IMR-90 (cell line): ENCODE data around the gene POLD1. TPM values are rescaled to one million over a fixed set of nuclear protein-coding genes. Genes with fewer than 3 reads are reported as not detected.

Experiments used
- ATAC-seq: fragments of 200-7000 bp; cut with Tn5 transposase; 2 replicates; pipeline ENCODE4 v1.9.1; 2020; ENCODE audit warnings: low read depth, mild to moderate bottlenecking, moderate library complexity
- BruUV-seq: library from RNA; stranded (reverse); fragments of 400-500 nt; replicated peaks from 2 replicates; lab custom pipeline; 2021; lab: Mats Ljungman, UMichigan
- CTCF ChIA-PET: fragments of 300-600 bp; formaldehyde crosslinking; extraction: SDS; loops from one replicate; lab custom pipeline; 2021; ENCODE audit warnings: antibody characterized with exemption; lab: Yijun Ruan, JAX
- POLR2A ChIA-PET: fragments of 300-600 bp; sonication (Branson Sonifier 250); formaldehyde crosslinking; loops from one replicate; lab custom pipeline; 2022; ENCODE audit warnings: antibody characterized with exemption; ENCODE audit not compliant: unreplicated experiment; lab: Charles Lee
- DNase-seq: peaks from one replicate; pipeline ENCODE4 v3.0.0; 2013
- H2AFZ ChIP-seq: replicated peaks from 2 replicates; pipeline ENCODE3; 2013; ENCODE audit warnings: low read length, mild to moderate bottlenecking; ENCODE audit not compliant: poor library complexity
- H2AK5ac ChIP-seq: 2 replicates; pipeline ENCODE4 v1.6.1; 2013; ENCODE audit warnings: low read depth, low read length, inconsistent platforms
- H2AK9ac ChIP-seq: replicated peaks from 2 replicates; pipeline ENCODE3; 2013; ENCODE audit warnings: mild to moderate bottlenecking, low read depth, low read length, moderate library complexity; ENCODE audit not compliant: poor library complexity
- H2BK120ac ChIP-seq: 2 replicates; pipeline ENCODE4 v1.6.1; 2013; ENCODE audit warnings: low read depth, low read length, inconsistent platforms
- H2BK15ac ChIP-seq: 3 replicates; pipeline ENCODE4 v1.6.1; 2013; ENCODE audit warnings: low read depth, low read length, inconsistent platforms
- H2BK20ac ChIP-seq: 2 replicates; pipeline ENCODE4 v1.6.1; 2013; ENCODE audit warnings: low read depth, mild to moderate bottlenecking, inconsistent platforms, low read length, moderate library complexity
- H2BK5ac ChIP-seq: 2 replicates; pipeline ENCODE4 v1.6.1; 2013; ENCODE audit warnings: mild to moderate bottlenecking, low read depth, low read length, inconsistent platforms; ENCODE audit not compliant: poor library complexity, severe bottlenecking
- H3K14ac ChIP-seq: replicated peaks from 2 replicates; pipeline ENCODE4 v1.6.1; 2013; ENCODE audit warnings: low read depth, low read length, inconsistent platforms
- H3K18ac ChIP-seq: 2 replicates; pipeline ENCODE4 v1.6.1; 2013; ENCODE audit warnings: low read depth, low read length, control low read depth
- H3K23ac ChIP-seq: 2 replicates; pipeline ENCODE4 v1.6.1; 2013; ENCODE audit warnings: low read depth, low read length, inconsistent platforms
- H3K27ac ChIP-seq: 2 replicates; pipeline ENCODE4 v1.5.1; 2013; ENCODE audit warnings: mild to moderate bottlenecking, control low read depth, low read length; ENCODE audit not compliant: insufficient read depth
- H3K27me3 ChIP-seq: 2 replicates; pipeline ENCODE4 v1.6.1; 2013; ENCODE audit warnings: low read length; ENCODE audit not compliant: control insufficient read depth, insufficient read depth
- H3K36me3 ChIP-seq: 2 replicates; pipeline ENCODE4 v1.6.1; 2013; ENCODE audit warnings: low read length, mixed read lengths; ENCODE audit not compliant: control insufficient read depth, insufficient read depth
- H3K4ac ChIP-seq: 2 replicates; pipeline ENCODE4 v1.6.1; 2013; ENCODE audit warnings: low read depth, low read length, inconsistent platforms
- H3K4me1 ChIP-seq: 2 replicates; pipeline ENCODE4 v1.6.1; 2013; ENCODE audit warnings: low read length, mixed read lengths; ENCODE audit not compliant: control insufficient read depth, insufficient read depth
- H3K4me2 ChIP-seq: 2 replicates; pipeline ENCODE4 v1.6.1; 2013; ENCODE audit warnings: low read depth, mild to moderate bottlenecking, control low read depth, low read length, moderate library complexity
- H3K4me3 ChIP-seq: 2 replicates; pipeline ENCODE4 v1.5.1; 2013; ENCODE audit warnings: low read depth, mild to moderate bottlenecking, control low read depth, low read length, moderate library complexity; ENCODE audit not compliant: insufficient read depth
- H3K56ac ChIP-seq: 2 replicates; pipeline ENCODE4 v1.6.1; 2013; ENCODE audit warnings: low read length, inconsistent platforms; ENCODE audit not compliant: insufficient read depth; ENCODE audit errors: extremely low read depth
- H3K79me1 ChIP-seq, 2 experiments: 2 replicates each; pipeline ENCODE4 v1.6.1; 2013; ENCODE audit warnings: low read length in 2 of 2, inconsistent platforms in 1 of 2, low read depth in 1 of 2
- H3K9ac ChIP-seq: 2 replicates; pipeline ENCODE4 v1.6.1; 2013; ENCODE audit warnings: low read depth, low read length, control low read depth
- H3K9me1 ChIP-seq: 2 replicates; pipeline ENCODE4 v1.6.1; 2013; ENCODE audit warnings: low read length, inconsistent platforms; ENCODE audit not compliant: insufficient read depth
- H3K9me3 ChIP-seq: 2 replicates; pipeline ENCODE4 v1.6.1; 2013; ENCODE audit warnings: low read length; ENCODE audit not compliant: control insufficient read depth, insufficient read depth
- H4K20me1 ChIP-seq: 2 replicates; pipeline ENCODE4 v1.6.1; 2013; ENCODE audit warnings: low read length, inconsistent platforms; ENCODE audit not compliant: insufficient read depth
- H4K5ac ChIP-seq: 2 replicates; pipeline ENCODE4 v1.6.1; 2013; ENCODE audit warnings: mild to moderate bottlenecking, low read depth, low read length, control low read depth
- H4K8ac ChIP-seq, 2 experiments: 2 replicates each; pipeline ENCODE4 v1.6.1; 2013; ENCODE audit warnings: low read depth in 2 of 2, low read length in 2 of 2, control low read depth in 1 of 2, inconsistent platforms in 1 of 2
- H4K91ac ChIP-seq: 2 replicates; pipeline ENCODE4 v1.6.1; 2013; ENCODE audit warnings: low read depth, low read length, inconsistent platforms; ENCODE audit not compliant: insufficient read depth
- BHLHE40 ChIP-seq: fragments of 150-350 bp; IDR thresholded peaks from 2 replicates; pipeline ENCODE4 v1.6.1; 2016; ENCODE audit warnings: mild to moderate bottlenecking, low read depth, low read length
- CEBPB ChIP-seq: IDR thresholded peaks from 2 replicates; pipeline ENCODE4 v1.6.1; 2012; ENCODE audit warnings: low read depth, low read length, improper control_type of control experiment
- CHD1 ChIP-seq: IDR thresholded peaks from 2 replicates; pipeline ENCODE4 v1.6.1; 2012; ENCODE audit warnings: low read depth, low read length, improper control_type of control experiment
- FOS ChIP-seq: fragments of 150-350 bp; IDR thresholded peaks from 2 replicates; pipeline ENCODE4 v1.6.1; 2016; ENCODE audit warnings: low read depth, low read length
- MAFK ChIP-seq: IDR thresholded peaks from 2 replicates; pipeline ENCODE4 v1.6.1; 2012; ENCODE audit warnings: low read depth, low read length, improper control_type of control experiment
- MAZ ChIP-seq: IDR thresholded peaks from 2 replicates; pipeline ENCODE4 v1.6.1; 2012; ENCODE audit warnings: low read depth, mild to moderate bottlenecking, low read length, improper control_type of control experiment, moderate library complexity, borderline replicate concordance
- NFE2L2 ChIP-seq: fragments of 150-350 bp; IDR thresholded peaks from 2 replicates; pipeline ENCODE4 v1.6.1; 2016; ENCODE audit warnings: low read depth, mild to moderate bottlenecking, low read length
- POLR2A ChIP-seq: IDR thresholded peaks from 2 replicates; pipeline ENCODE4 v1.6.1; 2012; ENCODE audit warnings: mild to moderate bottlenecking, low read depth, low read length
- RAD21 ChIP-seq: IDR thresholded peaks from 2 replicates; pipeline ENCODE4 v1.6.1; 2012; ENCODE audit warnings: low read length, improper control_type of control experiment
- RCOR1 ChIP-seq: IDR thresholded peaks from 2 replicates; pipeline ENCODE4 v1.6.1; 2012; ENCODE audit warnings: mild to moderate bottlenecking, low read length, improper control_type of control experiment; ENCODE audit not compliant: insufficient replicate concordance
- RFX5 ChIP-seq: IDR thresholded peaks from 2 replicates; pipeline ENCODE4 v1.8.0; 2012; ENCODE audit warnings: low read depth, mild to moderate bottlenecking, low read length, moderate library complexity
- SMC3 ChIP-seq: fragments of 150-350 bp; IDR thresholded peaks from 2 replicates; pipeline ENCODE4 v1.6.1; 2016; ENCODE audit warnings: low read depth, mild to moderate bottlenecking, antibody characterized with exemption, low read length, moderate library complexity
- WGBS, 2 experiments: methylation state at CpG; one replicate each; pipeline versions ENCODE4 v1.1.5 to v1.1.7; 2013; ENCODE audit warnings: missing lambda C conversion rate in 2 of 2; ENCODE audit not compliant: insufficient read length in 1 of 2; ENCODE audit errors: extremely low coverage in 2 of 2; 5-methylcytosine and 5-hydroxymethylcytosine counted together
- dilution Hi-C: fragments of 300-500 bp; cut with HindIII; formaldehyde crosslinking; loops from one replicate; pipeline ENCODE4 v1.14.3; 2018; ENCODE audit warnings: low sequenced_read_pairs; ENCODE audit not compliant: unreplicated experiment
- in situ Hi-C: fragments of 300-500 bp; cut with MboI; formaldehyde crosslinking; loops from 3 replicates; pipeline ENCODE4 v1.14.3; 2019; ENCODE audit warnings: low sequenced_read_pairs, inconsistent platforms, mixed read lengths
- intact Hi-C: fragments of 100-400 bp; cut with micrococcal nuclease; formaldehyde crosslinking; loops from 2 replicates; pipeline ENCODE4 v1.10.0; 2022
- polyA plus RNA-seq, 3 experiments: library from polyadenylated mRNA; depleted of rRNA; stranded (reverse); fragments of >200 nt; gene quantifications; 2 replicates each; pipeline ENCODE4 v1.2.3, GENCODE V29; 2012; ENCODE audit warnings: low replicate concordance in 1 of 3
- total RNA-seq: library from RNA; depleted of rRNA; stranded (reverse); fragments of >200 nt; gene quantifications from 2 replicates; pipeline ENCODE4 v1.2.3, GENCODE V29; 2012
- TF ChIP-seq, protein P1 (sequence below): fragments of 150-350 bp; IDR thresholded peaks from 2 replicates; pipeline ENCODE4 v1.6.1; 2017; ENCODE audit warnings: mild to moderate bottlenecking, antibody characterized with exemption, low read length, low read depth
- TF ChIP-seq, protein P2 (sequence below): fragments of 150-350 bp; IDR thresholded peaks from 2 replicates; pipeline ENCODE4 v1.6.1; 2016; ENCODE audit warnings: low read depth, mild to moderate bottlenecking, low read length, moderate library complexity, borderline replicate concordance
- TF ChIP-seq, protein P3 (sequence below): conservative IDR thresholded peaks from 2 replicates; pipeline ENCODE4 v1.5.1; 2012; ENCODE audit warnings: mild to moderate bottlenecking, low read depth, low read length, improper control_type of control experiment

POLD1 gene
- total and polyA plus RNA-seq, 2 of the 4 experiments (the other 2 are of a cell fraction): 13.8 to 28.9 TPM

DNA sequence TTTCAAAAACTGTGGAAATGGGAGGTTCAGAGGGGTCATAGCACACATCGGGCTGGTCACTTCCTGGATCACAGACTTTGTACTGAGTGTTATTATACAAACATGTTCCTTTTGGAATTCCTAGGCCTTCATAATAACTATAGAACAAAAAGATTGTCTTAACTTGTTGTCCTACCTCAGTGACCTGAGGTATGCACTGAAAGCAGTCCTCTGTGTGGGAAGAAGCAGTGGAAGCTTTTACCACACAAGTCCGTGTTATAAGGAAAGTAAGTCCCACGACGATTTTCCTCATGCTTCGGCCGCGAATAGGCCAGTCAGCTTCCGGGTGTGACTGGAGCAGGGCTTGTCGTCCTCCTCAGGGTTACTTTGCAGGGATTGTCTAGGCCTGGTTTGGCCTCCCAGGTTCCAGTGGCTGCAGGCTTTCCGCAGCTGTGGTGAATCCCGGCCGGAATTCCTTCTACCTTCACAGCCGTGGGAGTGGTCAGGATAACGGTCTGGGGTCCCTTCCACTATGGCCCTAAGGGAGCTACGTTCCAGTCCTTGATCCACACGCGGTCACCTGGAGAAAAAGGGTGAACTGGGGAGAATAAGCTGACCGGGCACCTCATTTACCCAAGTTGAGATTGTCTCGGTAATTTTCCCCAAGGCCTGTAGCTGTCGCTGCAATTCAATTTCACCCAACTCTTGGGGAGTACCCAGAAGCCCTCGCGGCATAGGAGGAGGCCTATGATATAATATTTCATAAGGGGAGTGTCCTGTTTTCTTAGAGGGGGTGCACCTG lies 34.7 kb upstream of the POLD1 start:
- no TSS peak for BruUV-seq
- H2BK120ac ChIP-seq: no peak overlapping the region
- no peak overlapping the region for H4K8ac ChIP-seq
- no peaks in the 10 kb centered on the region for H3K9me1 ChIP-seq
- H2AK5ac ChIP-seq: no peak overlapping the region
- H3K27ac ChIP-seq: no peak overlapping the region
- in situ Hi-C loops (loop anchor here (10.0 kb wide), 1 partner anchor 435 kb away; no protein-coding TSS in a partner anchor), dilution Hi-C loops (no loop called here), intact Hi-C loops (loop anchor here (10.0 kb wide), 1 partner anchor 665 kb away; the partner anchor contains the start of gene KLK10)
- ChIA-PET CTCF (no interaction called here), POLR2A (no interaction called here)
- H4K91ac ChIP-seq: no peak overlapping the region
- H4K5ac ChIP-seq: no peak overlapping the region
- H3K9me3 ChIP-seq: peaks cover 8% of the 10 kb centered on the region
- H2BK15ac ChIP-seq: no peak overlapping the region
- no peak overlapping the region for H2BK5ac ChIP-seq
- ATAC-seq (no peak), DNase-seq (no peak)
- no peak overlapping the region for H3K23ac ChIP-seq
- H2AK9ac ChIP-seq: no peak overlapping the region
- H3K79me1 ChIP-seq: no peaks in the 10 kb centered on the region
- no peak overlapping the region for H3K56ac ChIP-seq
- no peak overlapping the region for H3K4me3 ChIP-seq
- H3K14ac ChIP-seq: no peak overlapping the region
- H3K4me1 ChIP-seq: no peaks in the 10 kb centered on the region
- H2BK20ac ChIP-seq: no peak overlapping the region
- H3K9ac ChIP-seq: no peak overlapping the region
- no peak overlapping the region for H2AFZ ChIP-seq
- no peak overlapping the region for H3K18ac ChIP-seq
- 83% methylated on average over 7 of the region's 22 CpGs; no CpG with 5 or more reads in 1 of the 2 experiments for WGBS, 2 experiments
- no peaks in the 10 kb centered on the region for H3K36me3 ChIP-seq
- no peaks in the 10 kb centered on the region; the same call in 1 of the 2 replicates for H3K27me3 ChIP-seq
- no peak overlapping the region for H3K4ac ChIP-seq
- no peaks in the 10 kb centered on the region for H4K20me1 ChIP-seq
- H3K4me2 ChIP-seq: no peak overlapping the region
- TF ChIP-seq FOS: no peak
- no peak for TF ChIP-seq MAZ
- no peak for TF ChIP-seq NFE2L2
- TF ChIP-seq RFX5: no peak
- TF ChIP-seq, protein P1, sequence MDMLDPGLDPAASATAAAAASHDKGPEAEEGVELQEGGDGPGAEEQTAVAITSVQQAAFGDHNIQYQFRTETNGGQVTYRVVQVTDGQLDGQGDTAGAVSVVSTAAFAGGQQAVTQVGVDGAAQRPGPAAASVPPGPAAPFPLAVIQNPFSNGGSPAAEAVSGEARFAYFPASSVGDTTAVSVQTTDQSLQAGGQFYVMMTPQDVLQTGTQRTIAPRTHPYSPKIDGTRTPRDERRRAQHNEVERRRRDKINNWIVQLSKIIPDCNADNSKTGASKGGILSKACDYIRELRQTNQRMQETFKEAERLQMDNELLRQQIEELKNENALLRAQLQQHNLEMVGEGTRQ: no peak
- TF ChIP-seq RCOR1: no peak
- no peak for TF ChIP-seq BHLHE40
- no peak for TF ChIP-seq SMC3
- TF ChIP-seq CEBPB: no peak
- TF ChIP-seq, protein P2, sequence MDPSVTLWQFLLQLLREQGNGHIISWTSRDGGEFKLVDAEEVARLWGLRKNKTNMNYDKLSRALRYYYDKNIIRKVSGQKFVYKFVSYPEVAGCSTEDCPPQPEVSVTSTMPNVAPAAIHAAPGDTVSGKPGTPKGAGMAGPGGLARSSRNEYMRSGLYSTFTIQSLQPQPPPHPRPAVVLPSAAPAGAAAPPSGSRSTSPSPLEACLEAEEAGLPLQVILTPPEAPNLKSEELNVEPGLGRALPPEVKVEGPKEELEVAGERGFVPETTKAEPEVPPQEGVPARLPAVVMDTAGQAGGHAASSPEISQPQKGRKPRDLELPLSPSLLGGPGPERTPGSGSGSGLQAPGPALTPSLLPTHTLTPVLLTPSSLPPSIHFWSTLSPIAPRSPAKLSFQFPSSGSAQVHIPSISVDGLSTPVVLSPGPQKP: no peak
- TF ChIP-seq RAD21: no peak
- no peak for TF ChIP-seq CHD1
- no peak for TF ChIP-seq POLR2A
- TF ChIP-seq, protein P3, sequence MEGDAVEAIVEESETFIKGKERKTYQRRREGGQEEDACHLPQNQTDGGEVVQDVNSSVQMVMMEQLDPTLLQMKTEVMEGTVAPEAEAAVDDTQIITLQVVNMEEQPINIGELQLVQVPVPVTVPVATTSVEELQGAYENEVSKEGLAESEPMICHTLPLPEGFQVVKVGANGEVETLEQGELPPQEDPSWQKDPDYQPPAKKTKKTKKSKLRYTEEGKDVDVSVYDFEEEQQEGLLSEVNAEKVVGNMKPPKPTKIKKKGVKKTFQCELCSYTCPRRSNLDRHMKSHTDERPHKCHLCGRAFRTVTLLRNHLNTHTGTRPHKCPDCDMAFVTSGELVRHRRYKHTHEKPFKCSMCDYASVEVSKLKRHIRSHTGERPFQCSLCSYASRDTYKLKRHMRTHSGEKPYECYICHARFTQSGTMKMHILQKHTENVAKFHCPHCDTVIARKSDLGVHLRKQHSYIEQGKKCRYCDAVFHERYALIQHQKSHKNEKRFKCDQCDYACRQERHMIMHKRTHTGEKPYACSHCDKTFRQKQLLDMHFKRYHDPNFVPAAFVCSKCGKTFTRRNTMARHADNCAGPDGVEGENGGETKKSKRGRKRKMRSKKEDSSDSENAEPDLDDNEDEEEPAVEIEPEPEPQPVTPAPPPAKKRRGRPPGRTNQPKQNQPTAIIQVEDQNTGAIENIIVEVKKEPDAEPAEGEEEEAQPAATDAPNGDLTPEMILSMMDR: no peak
- no peak for TF ChIP-seq MAFK
